HepG2 (cell line): ENCODE results near the gene VCP. TPM values are rescaled to one million over a fixed set of nuclear protein-coding genes. Genes with fewer than 3 reads are reported as not detected.

Source experiments
- ATAC-seq: fragments of 200-7000 bp; cut with Tn5 transposase; 3 replicates; pipeline ENCODE4 v1.9.1; 2020; ENCODE audit warnings: mild to moderate bottlenecking, moderate library complexity
- BruUV-seq: library from RNA; stranded (reverse); fragments of 400-500 nt; replicated peaks from 2 replicates; lab custom pipeline; 2021; lab: Mats Ljungman, UMichigan
- CTCF ChIA-PET: fragments of 300-600 bp; formaldehyde crosslinking; extraction: SDS; loops from one replicate; lab custom pipeline; 2021; ENCODE audit warnings: low total read pairs, inconsistent platforms, low intra/inter-chr PET ratio; lab: Yijun Ruan, JAX
- POLR2A ChIA-PET: fragments of 350-600 bp; sonication (Branson Sonifier 250); formaldehyde crosslinking; loops from one replicate; lab custom pipeline; 2020; ENCODE audit warnings: antibody characterized with exemption, inconsistent platforms; lab: Yijun Ruan, JAX
- DNase-seq: peaks from one replicate; pipeline ENCODE4 v3.0.0-alpha.2; 2015; ENCODE audit warnings: low spot score
- FAIRE-seq: peaks from 3 replicates; lab custom pipeline; 2011; peaks lifted over from hg19 to GRCh38; lab: Jason Lieb, UNC
- H2AFZ ChIP-seq: one replicate; pipeline ENCODE4 v1.6.1; 2011; ENCODE audit warnings: low read length, inconsistent platforms
- H3K27ac ChIP-seq: fragments of 300-600 bp; 3 replicates; pipeline ENCODE4 v1.8.0; 2011; ENCODE audit warnings: mixed run types, mild to moderate bottlenecking, mixed read lengths, low read length, inconsistent platforms; ENCODE audit not compliant: insufficient read depth; ENCODE audit errors: extremely low read length
- H3K27me3 ChIP-seq, 2 experiments: fragments of 200-600 bp in 1 of 2; 2 replicates in 1 of 2; 3 replicates in 1 of 2; pipeline versions ENCODE4 v1.6.0 to v1.8.0; 2011; ENCODE audit warnings: low read length in 2 of 2, mild to moderate bottlenecking in 2 of 2, moderate library complexity in 2 of 2, inconsistent platforms in 1 of 2; ENCODE audit not compliant: insufficient read depth in 2 of 2, control insufficient read depth in 1 of 2
- H3K36me3 ChIP-seq, 2 experiments: fragments of 200-600 bp in 1 of 2; replicated peaks in 1 of 2; 2 replicates in 1 of 2; 3 replicates in 1 of 2; pipeline versions ENCODE4 v1.5.1 to v1.8.0; 2011; ENCODE audit warnings: low read length in 2 of 2, inconsistent platforms in 1 of 2; ENCODE audit not compliant: insufficient read depth in 2 of 2, control insufficient read depth in 1 of 2
- H3K4me1 ChIP-seq: 2 replicates; pipeline ENCODE4 v1.5.1; 2012; ENCODE audit warnings: low read length, inconsistent platforms; ENCODE audit not compliant: insufficient read depth
- H3K4me2 ChIP-seq: 2 replicates; pipeline ENCODE4 v1.6.0; 2011; ENCODE audit warnings: low read depth, low read length, inconsistent platforms
- H3K4me3 ChIP-seq, 3 experiments: fragments of 200-600 bp in 1 of 3; sonication (generic), shearing (Covaris generic) in 1 of 3; replicated peaks in 1 of 3; 2 replicates each; pipeline ENCODE4 v1.5.1; 2011 to 2016; ENCODE audit warnings: low read length in 3 of 3, inconsistent platforms in 2 of 3, low read depth in 2 of 3, mild to moderate bottlenecking in 2 of 3, control low read depth in 1 of 3, mixed read lengths in 1 of 3; ENCODE audit not compliant: insufficient read depth in 1 of 3
- H3K79me2 ChIP-seq: one replicate; pipeline ENCODE4 v1.6.1; 2011; ENCODE audit warnings: low read length, inconsistent platforms; ENCODE audit not compliant: insufficient read depth
- H3K9ac ChIP-seq: 2 replicates; pipeline ENCODE4 v1.6.0; 2011; ENCODE audit warnings: mild to moderate bottlenecking, low read depth, low read length, inconsistent platforms; ENCODE audit not compliant: insufficient read depth
- H3K9me3 ChIP-seq: 2 replicates; pipeline ENCODE4 v1.5.1; 2012; ENCODE audit warnings: mild to moderate bottlenecking, low read length
- H4K20me1 ChIP-seq: 2 replicates; pipeline ENCODE4 v1.6.0; 2011; ENCODE audit warnings: inconsistent platforms, mild to moderate bottlenecking, low read length, moderate library complexity; ENCODE audit not compliant: insufficient read depth
- EZH2 ChIP-seq: conservative IDR thresholded peaks from 2 replicates; pipeline ENCODE4 v1.6.1; 2012; ENCODE audit warnings: mild to moderate bottlenecking, low read depth, low read length, moderate library complexity
- FOSL1 ChIP-seq: sonication (generic); formaldehyde crosslinking; IDR thresholded peaks from 2 replicates; pipeline ENCODE4 v1.9.0; 2021; ENCODE audit warnings: missing genetic modification reagents, borderline replicate concordance
- HOXA3 ChIP-seq: sonication (generic); formaldehyde crosslinking; IDR thresholded peaks from 2 replicates; pipeline ENCODE4 v1.5.0; 2020; ENCODE audit warnings: missing genetic modification reagents
- MAF1 ChIP-seq: sonication (generic); formaldehyde crosslinking; IDR thresholded peaks from 2 replicates; pipeline ENCODE4 v1.5.0; 2020; ENCODE audit warnings: missing genetic modification reagents, borderline replicate concordance
- TAF15 ChIP-seq: fragments of 200-400 bp; formaldehyde crosslinking; IDR thresholded peaks from one replicate; pipeline ENCODE4 v1.6.1; 2018; ENCODE audit warnings: mild to moderate bottlenecking, low read depth, low read length; ENCODE audit not compliant: poor library complexity, severe bottlenecking
- ZNF180 ChIP-seq: sonication (generic); formaldehyde crosslinking; IDR thresholded peaks from 2 replicates; pipeline ENCODE4 v1.4.0; 2020; ENCODE audit warnings: low read depth, missing genetic modification reagents, borderline replicate concordance
- ZNF224 ChIP-seq: sonication (generic); formaldehyde crosslinking; IDR thresholded peaks from 2 replicates; pipeline ENCODE4 v1.5.0; 2020; ENCODE audit warnings: mild to moderate bottlenecking, missing genetic modification reagents
- ZNF292 ChIP-seq: sonication (generic); formaldehyde crosslinking; IDR thresholded peaks from 2 replicates; pipeline ENCODE4 v1.8.1; 2022; ENCODE audit warnings: mild to moderate bottlenecking, low read depth, missing genetic modification reagents, borderline replicate concordance
- ZNF577 ChIP-seq: sonication (generic); formaldehyde crosslinking; IDR thresholded peaks from 2 replicates; pipeline ENCODE4 v1.4.0; 2020; ENCODE audit warnings: mild to moderate bottlenecking, low read depth, missing genetic modification reagents, borderline replicate concordance
- ZNF598 ChIP-seq: sonication (generic); formaldehyde crosslinking; IDR thresholded peaks from 2 replicates; pipeline ENCODE4 v1.5.1; 2020; ENCODE audit warnings: mild to moderate bottlenecking, missing genetic modification reagents, borderline replicate concordance
- ZNF615 ChIP-seq: sonication (generic); formaldehyde crosslinking; IDR thresholded peaks from 2 replicates; pipeline ENCODE4 v1.5.0; 2020; ENCODE audit warnings: mild to moderate bottlenecking, missing genetic modification reagents, borderline replicate concordance
- WGBS: methylation state at CpG from one replicate; pipeline ENCODE4 v1.1.6; 2017; ENCODE audit warnings: low lambda C conversion rate; 5-methylcytosine and 5-hydroxymethylcytosine counted together
- in situ Hi-C: cut with HindIII; loops from 2 replicates; pipeline ENCODE4 v1.10.0; 2017; ENCODE audit warnings: low pct_unique_long_range_greater_than_20kb; ENCODE audit not compliant: extremely low pct_ligation_motif_present
- intact Hi-C: fragments of 100-400 bp; cut with micrococcal nuclease; formaldehyde crosslinking; loops from one replicate; pipeline ENCODE4 v1.10.0; 2022; ENCODE audit not compliant: unreplicated experiment
- polyA plus RNA-seq, 8 experiments: library from polyadenylated mRNA; depleted of rRNA in 3 of 8; stranded (reverse) in 7 of 8; unstranded in 1 of 8; fragments of >200 nt; fragmentation: Illumina TruSeq in 4 of 8; extraction: Trizol in 4 of 8; gene quantifications; 2 replicates each; pipeline versions ENCODE4 v1.2.1 to v1.2.3, GENCODE V29; 2011 to 2016; ENCODE audit warnings: low read depth in 4 of 8, missing spikeins in 1 of 8, mixed read lengths in 1 of 8; ENCODE audit not compliant: insufficient read depth in 1 of 8
- total RNA-seq, 5 experiments: library from RNA; depleted of rRNA; stranded (reverse); fragments of >200 nt; fragmentation: Illumina TruSeq; extraction: Trizol; gene quantifications; 2 replicates each; pipeline ENCODE4 v1.2.3, GENCODE V29; 2016; ENCODE audit warnings: low read depth in 1 of 5
- TF ChIP-seq, protein P1 (sequence below): sonication (generic); formaldehyde crosslinking; IDR thresholded peaks from 2 replicates; pipeline ENCODE4 v1.5.0; 2020; ENCODE audit warnings: mild to moderate bottlenecking, missing genetic modification reagents

VCP gene
- total and polyA plus RNA-seq, 2 of the 13 experiments (the other 11 are each of a cell fraction or from before 2014, with no cell fraction given) = 143 to 391 TPM

DNA sequence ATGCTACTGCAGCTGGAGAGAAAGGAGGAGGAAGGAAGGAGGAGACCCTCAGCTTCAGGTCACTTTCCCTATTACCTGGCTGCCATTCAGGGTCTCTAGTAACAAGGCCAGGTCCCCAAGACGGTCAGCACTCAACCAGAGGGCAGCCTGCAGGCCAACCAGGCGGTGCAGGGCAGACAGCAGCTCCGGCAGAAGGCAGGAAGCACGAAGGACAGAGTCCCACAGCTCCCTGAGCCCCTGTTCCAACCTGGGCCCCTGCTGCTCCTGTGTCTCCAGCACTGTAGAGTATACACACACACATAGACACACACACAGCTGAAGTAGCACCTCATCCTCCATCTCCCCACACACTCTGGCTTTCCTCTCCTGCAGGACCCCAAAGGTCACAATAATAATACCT lies 5.6 kb upstream of the VCP start:
- 60% methylated on average over 1 of the region's 4 CpGs for WGBS
- DNase-seq (no peak), FAIRE-seq (no peak), ATAC-seq (no peak)
- peaks cover 26% of the 10 kb centered on the region for H3K79me2 ChIP-seq
- TF ChIP-seq, protein P1, sequence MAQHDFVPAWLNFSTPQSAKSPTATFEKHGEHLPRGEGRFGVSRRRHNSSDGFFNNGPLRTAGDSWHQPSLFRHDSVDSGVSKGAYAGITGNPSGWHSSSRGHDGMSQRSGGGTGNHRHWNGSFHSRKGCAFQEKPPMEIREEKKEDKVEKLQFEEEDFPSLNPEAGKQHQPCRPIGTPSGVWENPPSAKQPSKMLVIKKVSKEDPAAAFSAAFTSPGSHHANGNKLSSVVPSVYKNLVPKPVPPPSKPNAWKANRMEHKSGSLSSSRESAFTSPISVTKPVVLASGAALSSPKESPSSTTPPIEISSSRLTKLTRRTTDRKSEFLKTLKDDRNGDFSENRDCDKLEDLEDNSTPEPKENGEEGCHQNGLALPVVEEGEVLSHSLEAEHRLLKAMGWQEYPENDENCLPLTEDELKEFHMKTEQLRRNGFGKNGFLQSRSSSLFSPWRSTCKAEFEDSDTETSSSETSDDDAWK (CRISPR knock-in tag) = no peak
- TF ChIP-seq ZNF180 (CRISPR knock-in tag) = no peak
- TF ChIP-seq ZNF615 (CRISPR knock-in tag) = no peak
- no peak for TF ChIP-seq ZNF224 (CRISPR knock-in tag)
- TF ChIP-seq ZNF577 (CRISPR knock-in tag) = no peak
- TF ChIP-seq MAF1 (CRISPR knock-in tag) = no peak
- peak overlapping the region; percentile 97 for H3K4me2 ChIP-seq
- in situ Hi-C loops = no loop called here
- H3K4me1 ChIP-seq = peaks cover 27% of the 10 kb centered on the region
- CTCF ChIA-PET = no interaction called here
- intact Hi-C loops = no loop called here
- peaks cover 4 to 21% of the 10 kb centered on the region in 2 experiments; a peak in 4 of 5 replicates for H3K36me3 ChIP-seq
- H3K4me3 ChIP-seq = peak overlapping the region in 2 of 3 experiments; percentile 78 to 79; a peak in 4 of 6 replicates
- no peaks in the 10 kb centered on the region; a peak in 1 of 5 replicates for H3K27me3 ChIP-seq
- no peak overlapping the region for H2AFZ ChIP-seq
- POLR2A ChIA-PET = interaction anchor here (2.5 kb wide), 1 partner anchor 17 kb away, joined by 14 read pairs; no protein-coding TSS in a partner anchor
- BruUV-seq = no TSS peak
- peak overlapping the region; percentile 76 for H3K27ac ChIP-seq
- no peaks in the 10 kb centered on the region for H4K20me1 ChIP-seq
- H3K9me3 ChIP-seq = no peaks in the 10 kb centered on the region
- peak overlapping the region; percentile 75 for H3K9ac ChIP-seq

DNA sequence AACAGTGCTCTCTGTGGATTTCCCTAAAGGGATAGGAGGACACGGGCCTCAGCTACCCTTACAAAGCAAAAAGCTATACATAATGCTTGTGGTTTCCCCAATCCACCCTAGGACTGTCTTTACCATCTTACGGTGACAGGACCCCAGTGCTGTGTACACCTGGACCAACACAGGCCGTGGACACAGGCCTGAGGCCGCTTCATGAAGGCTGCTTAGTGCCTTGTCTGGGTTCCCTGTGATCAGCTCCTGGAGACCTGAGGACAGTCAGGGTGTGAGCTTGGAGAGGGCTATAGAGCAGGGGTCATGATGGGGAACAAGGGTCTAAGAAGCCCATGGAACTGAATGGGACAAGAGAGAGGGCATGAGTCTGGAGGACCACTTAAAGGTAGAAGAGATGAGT lies 4.4 kb upstream of the VCP start:
- H3K9me3 ChIP-seq = no peaks in the 10 kb centered on the region
- no peak for FAIRE-seq
- WGBS = 100% methylated on average over 4 of the region's 4 CpGs
- H3K36me3 ChIP-seq = peaks cover 4 to 21% of the 10 kb centered on the region in 2 experiments; a peak in 4 of 5 replicates
- H3K4me2 ChIP-seq = no peak overlapping the region
- intact Hi-C loops (no loop called here), in situ Hi-C loops (no loop called here)
- no peak overlapping the region for H3K27ac ChIP-seq
- no TSS peak for BruUV-seq
- TF ChIP-seq ZNF292 (no peak), EZH2 (no peak), TAF15 (no peak), ZNF598 (no peak), HOXA3 (CRISPR knock-in tag) (no peak), FOSL1 (CRISPR knock-in tag) (no peak)
- no peak for DNase-seq
- no peaks in the 10 kb centered on the region for H4K20me1 ChIP-seq
- peaks cover 26% of the 10 kb centered on the region for H3K79me2 ChIP-seq
- ATAC-seq = no peak
- no peak overlapping the region for H3K9ac ChIP-seq
- ChIA-PET CTCF (no interaction called here), POLR2A (no interaction called here)
- no peak overlapping the region for H3K4me3 ChIP-seq
- no peaks in the 10 kb centered on the region; a peak in 1 of 5 replicates for H3K27me3 ChIP-seq
- no peak overlapping the region for H2AFZ ChIP-seq
- H3K4me1 ChIP-seq = peaks cover 31% of the 10 kb centered on the region
